KOPT-K1 (cell line): Measurements from ENCODE around the gene JOSD2.
"Not testable (repeated sequence)": the region's sequence is repeated elsewhere in the genome, so short reads cannot be mapped to it uniquely, and the experiment has no call there.

Source experiments
- H3K27ac ChIP-seq: fragments of 200-600 bp; sonication (generic); 2 replicates; pipeline ENCODE4 v1.5.1; 2016; ENCODE audit warnings: antibody characterized with exemption, mild to moderate bottlenecking, low read depth, low read length; ENCODE audit not compliant: poor library complexity, severe bottlenecking
- H3K36me3 ChIP-seq: fragments of 200-600 bp; sonication (generic); 2 replicates; pipeline ENCODE4 v1.5.1; 2017; ENCODE audit warnings: antibody characterized with exemption, mild to moderate bottlenecking, low read length, moderate library complexity; ENCODE audit not compliant: insufficient read depth
- H3K9me3 ChIP-seq: fragments of 200-600 bp; sonication (generic); 2 replicates; pipeline ENCODE4 v1.5.1; 2017; ENCODE audit warnings: antibody characterized with exemption, low read length, mild to moderate bottlenecking; ENCODE audit not compliant: insufficient read depth, poor library complexity, severe bottlenecking

JOSD2 gene

DNA sequence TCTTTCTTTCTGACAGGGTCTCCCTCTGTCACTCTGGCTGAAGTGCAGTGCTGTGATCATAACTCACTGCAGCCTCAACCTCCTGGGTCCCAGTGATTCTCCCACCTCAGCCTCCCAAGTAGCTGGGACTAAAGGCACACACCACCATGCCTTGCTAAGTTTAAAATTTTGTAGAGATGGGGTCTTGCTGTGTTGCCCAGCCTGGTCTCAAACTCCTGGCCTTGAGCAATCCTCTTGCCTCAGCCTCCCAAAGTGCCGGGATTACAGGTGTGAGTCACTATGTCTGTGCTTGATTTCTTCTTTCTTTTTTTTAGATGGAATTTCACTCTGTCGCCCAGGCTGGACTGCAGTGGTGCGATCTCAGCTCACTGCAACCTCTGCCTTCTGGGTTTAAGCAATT, 17.1 kb upstream of the JOSD2 start:
- H3K9me3 ChIP-seq = peaks cover 10% of the 10 kb centered on the region
- H3K27ac ChIP-seq, H3K36me3 ChIP-seq: not testable (repeated sequence)

DNA sequence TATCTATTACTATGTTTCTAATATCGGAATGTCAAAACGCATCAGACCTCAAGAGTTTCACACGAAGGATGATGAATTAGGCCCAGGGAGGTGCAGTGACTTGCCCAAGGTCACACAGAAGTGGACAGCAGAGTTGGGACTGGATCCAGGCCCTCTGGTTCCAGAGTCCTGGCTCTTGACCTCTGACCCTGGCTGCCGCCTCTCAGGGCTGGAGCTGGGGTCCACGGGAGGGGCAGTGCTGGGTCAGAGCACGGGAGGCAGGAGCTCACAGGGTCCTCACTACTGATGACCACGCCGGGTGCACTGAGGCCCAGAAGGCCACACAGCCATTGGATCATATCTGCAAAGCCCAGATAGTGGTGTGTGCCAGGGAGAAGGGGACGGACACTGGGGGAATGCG, 11.9 kb upstream of the JOSD2 start:
- Histone ChIP-seq H3K9me3 (no peaks in the 10 kb centered on the region), H3K36me3 (no peaks in the 10 kb centered on the region), H3K27ac (no peak overlapping the region)

DNA sequence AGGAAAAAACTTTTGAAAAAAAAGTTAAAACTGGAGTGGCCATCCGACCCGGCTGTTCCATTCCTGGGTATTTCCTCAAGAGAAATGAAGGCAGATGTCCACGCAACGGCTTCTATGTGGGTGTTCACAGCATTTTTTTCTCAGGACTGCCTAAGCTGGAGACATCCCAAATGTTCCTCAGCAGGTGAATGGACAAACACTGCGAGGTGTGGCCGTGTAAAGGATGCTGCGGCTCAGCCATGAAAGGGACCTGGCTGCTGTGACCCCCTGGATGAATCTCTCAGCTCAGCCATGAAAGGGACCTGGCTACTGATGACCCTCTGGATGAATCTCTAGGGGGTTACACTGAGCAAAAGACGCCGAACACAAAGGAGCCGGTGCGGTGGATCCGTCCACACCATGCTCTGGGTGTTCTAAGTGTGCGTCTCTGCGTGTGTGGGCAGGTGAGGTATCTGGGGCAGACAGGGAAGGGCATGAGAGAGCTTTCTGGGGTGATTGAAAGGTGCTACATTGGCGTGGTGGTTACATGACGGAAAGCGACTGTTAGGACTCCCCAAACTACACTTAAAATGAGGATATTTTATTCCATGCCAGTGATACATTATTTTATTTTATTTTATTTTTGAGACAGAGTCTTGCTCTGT, 10.0 kb upstream of the JOSD2 start:
- H3K9me3 ChIP-seq = no peaks in the 10 kb centered on the region
- no peaks in the 10 kb centered on the region for H3K36me3 ChIP-seq
- H3K27ac ChIP-seq = no peak overlapping the region

DNA sequence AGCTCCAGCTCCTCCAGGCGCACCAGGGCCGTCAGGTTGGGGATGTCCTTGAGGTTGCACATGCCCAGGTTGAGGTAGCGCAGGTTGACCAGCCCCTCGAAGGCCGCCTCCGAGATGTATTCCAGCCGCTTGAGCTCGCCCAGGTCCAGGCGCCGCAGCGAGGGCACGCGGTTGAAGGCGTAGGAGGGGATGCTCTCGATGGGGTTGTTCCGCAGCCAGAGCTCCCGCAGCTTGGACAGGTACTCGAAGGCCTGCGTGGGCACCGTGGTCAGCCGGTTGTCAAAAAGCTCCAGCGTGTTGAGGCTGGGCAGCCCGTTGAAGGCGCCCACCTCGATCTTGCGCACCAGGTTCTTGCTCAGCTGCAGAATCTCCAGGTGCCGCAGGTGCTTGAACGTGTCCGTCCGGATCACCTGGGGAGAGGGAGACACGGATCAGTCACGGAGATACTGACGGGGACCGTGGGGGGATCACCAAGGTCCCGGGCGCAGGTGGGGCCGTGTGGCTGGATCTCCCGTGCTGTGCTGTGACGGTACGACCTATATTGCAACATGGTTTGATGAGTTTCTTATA, 8.1 kb upstream of the JOSD2 start:
- H3K9me3 ChIP-seq = no peaks in the 10 kb centered on the region
- no peak overlapping the region for H3K27ac ChIP-seq
- no peaks in the 10 kb centered on the region for H3K36me3 ChIP-seq

DNA sequence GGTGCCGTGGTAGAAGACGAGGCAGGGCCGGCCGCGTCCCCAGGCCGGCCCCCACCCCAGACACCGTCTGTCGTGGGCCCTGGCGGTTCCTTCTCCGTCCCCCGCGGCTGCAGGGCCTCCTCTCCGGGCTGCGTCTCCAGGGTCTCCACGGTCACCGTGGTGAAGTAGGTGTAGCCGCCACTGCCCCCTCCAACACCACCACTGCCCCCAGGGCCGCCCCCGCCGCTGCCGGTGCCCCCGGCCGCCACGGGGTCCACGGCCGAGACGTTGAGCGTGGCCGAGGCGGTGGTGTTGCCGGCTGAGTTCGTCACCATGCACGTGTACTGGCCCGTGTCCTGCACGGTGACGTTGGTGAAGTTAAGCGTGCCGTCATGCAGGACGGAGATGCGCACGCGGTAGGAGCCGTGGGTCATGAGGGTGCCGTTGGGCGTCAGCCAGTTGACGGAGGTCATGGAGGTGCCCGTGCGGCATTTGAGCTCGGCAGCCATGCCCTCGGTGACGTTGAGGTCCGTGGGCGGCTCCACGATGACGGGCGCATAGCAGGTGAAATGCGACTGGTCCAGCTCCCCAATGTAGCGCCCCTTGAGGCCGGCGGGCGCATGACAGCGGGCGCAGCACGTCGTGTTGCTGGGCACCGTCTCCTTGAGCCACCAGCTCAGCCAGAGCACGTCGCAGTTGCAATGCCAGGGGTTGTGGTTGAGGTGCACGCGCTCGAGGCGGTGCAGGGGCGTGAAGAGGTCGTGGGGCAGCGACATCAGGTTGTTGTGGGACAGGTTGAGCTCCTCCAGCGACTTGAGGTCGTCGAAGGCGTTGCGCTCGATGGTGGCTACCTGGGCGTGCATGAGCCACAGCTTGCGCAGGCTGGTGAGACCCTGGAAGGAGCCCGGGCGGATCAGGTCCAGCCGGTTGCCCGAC, 7.4 kb upstream of the JOSD2 start:
- Histone ChIP-seq H3K36me3 (no peaks in the 10 kb centered on the region), H3K9me3 (no peaks in the 10 kb centered on the region), H3K27ac (no peak overlapping the region)

DNA sequence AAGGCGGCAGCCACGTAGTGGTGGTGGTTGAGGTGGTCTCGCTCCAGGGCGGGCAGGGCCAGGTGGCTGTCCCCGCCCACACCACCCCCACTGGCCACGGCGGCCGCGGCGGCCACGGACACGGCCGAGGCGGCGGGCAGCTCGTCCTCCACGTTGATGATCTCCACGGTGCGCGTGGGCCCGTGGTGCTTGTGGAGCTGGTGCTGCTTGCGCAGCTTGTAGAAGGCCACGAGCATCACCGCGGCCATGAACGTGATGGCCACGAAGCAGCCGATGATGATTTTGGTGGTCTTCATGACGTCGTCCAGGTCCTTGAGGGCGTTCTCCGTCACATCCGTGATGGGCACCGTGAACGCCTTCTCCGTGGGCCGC, 6.7 kb upstream of the JOSD2 start:
- no peaks in the 10 kb centered on the region for H3K36me3 ChIP-seq
- no peaks in the 10 kb centered on the region for H3K9me3 ChIP-seq
- H3K27ac ChIP-seq = no peak overlapping the region

DNA sequence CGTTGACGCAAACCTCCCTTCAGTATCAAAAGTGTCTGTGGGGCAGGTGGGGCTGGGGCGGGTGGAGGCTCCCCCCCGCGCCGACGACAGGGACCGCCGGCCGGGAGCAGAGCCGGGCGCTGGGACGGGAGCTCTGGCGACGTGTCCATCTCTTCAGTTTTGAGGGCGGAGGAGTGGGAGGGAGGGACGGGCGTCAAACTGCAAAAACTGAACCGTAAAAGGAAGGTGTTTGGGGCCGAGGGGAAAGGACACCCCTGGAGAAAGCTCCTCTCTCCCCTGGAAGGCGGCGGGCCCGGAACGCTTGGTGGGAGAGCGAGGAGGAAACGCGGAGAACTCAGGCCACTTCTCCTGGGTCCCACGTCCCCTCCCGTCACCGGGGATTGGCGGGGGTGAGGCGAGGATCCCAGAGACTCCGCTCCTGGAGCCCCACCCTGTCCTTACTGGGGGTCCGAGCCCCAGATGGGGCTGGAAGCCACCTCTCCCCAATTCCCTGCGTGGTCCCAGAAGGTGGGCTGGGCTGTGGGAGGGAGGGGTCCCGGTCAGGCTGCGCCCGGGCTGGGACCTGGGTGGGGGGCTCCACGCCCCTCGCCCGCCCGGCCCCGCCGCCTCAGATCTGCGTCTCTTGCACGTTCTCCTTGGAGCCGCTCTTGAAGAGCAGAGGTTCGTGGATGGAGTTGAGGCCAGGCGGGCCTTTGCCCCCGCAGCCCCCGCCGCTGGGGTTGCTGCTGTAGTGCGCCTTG, 6.1 kb upstream of the JOSD2 start:
- Histone ChIP-seq H3K36me3 (no peaks in the 10 kb centered on the region), H3K27ac (no peak overlapping the region), H3K9me3 (no peaks in the 10 kb centered on the region)

DNA sequence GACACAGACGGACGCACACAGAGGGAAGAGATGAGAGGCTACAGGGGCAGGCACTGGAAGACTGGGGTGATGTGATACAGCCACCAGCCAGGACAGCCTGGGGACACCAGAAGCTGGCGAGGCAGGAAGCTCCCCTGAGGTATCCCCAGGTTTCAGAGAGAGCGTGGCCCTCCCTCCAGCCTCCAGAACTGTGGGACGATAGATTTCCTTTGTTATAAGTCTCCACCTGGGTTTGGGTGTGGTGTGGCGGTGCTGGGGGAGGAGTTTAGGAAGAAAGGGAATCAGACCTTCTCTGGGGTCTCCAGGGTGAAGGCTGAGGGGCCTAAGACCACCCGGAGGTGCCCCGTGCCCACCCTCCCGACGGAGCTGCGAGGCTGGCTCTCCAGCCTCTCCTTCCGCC, 5.5 kb upstream of the JOSD2 start:
- Histone ChIP-seq H3K27ac (no peak overlapping the region), H3K36me3 (no peaks in the 10 kb centered on the region), H3K9me3 (no peaks in the 10 kb centered on the region)

DNA sequence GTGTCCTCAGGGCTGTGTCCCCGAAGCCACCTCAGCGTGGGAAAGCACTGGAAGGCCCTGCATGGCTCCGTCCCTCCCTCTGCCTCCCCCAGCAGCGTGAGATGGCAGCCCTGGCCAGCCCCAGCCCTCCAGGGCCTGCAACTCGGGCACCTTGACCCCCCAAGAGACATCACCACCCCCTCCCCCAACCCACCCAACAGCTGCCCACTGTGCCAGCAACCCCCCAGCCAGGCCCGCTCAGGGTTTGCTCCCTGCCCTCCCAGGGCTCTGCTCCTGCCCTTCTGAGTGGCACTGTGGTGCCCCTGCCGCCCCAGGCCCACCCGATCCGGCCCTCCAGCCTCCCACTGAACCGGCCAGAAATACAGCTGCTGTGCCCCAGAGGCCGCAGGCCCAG, 4.2 kb upstream of the JOSD2 start:
- Histone ChIP-seq H3K27ac (peak overlapping the region; percentile 61), H3K9me3 (no peaks in the 10 kb centered on the region), H3K36me3 (no peaks in the 10 kb centered on the region)

DNA sequence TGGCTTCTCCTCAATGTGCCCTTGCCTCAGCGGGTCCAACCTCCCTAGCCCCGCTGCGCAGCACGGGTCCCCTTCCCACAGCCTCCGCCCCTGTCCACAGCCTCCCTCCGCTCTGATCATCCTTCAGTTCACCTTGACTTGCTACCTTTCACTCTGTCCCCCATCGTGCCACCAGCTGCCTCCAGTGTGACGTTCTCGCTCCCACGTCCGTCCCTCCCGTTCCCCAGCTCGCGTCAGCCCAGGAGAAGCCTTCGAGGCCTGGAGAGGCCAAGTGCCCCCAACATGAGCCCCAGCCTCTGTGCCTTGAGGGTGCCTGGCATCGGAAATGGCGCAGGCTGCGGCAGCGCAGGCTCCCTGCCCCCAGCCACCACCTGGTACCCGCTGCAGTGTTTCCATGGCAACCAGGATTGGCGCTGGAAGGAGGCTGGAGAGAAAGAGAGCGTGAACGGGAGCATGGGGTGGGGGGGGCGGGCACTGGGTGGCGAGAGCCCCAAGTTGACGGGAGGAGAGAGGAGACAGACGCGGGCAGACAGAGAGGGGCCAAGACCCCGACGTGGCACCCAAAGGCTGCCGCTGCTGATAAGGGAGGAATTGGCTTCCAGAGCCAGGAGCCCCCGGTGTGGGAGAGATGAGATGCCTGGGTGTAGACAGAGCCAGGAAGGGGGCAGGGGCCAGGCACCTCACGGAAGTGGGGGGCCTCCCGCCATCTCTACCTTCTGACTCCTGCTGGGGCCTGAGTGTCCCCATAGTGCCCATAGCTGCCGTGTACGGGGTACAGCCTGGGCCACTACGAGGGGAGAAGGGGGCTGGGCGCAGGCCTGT, 3.6 kb upstream of the JOSD2 start:
- H3K9me3 ChIP-seq = no peaks in the 10 kb centered on the region
- no peaks in the 10 kb centered on the region for H3K36me3 ChIP-seq
- H3K27ac ChIP-seq = peak overlapping the region; percentile 61

DNA sequence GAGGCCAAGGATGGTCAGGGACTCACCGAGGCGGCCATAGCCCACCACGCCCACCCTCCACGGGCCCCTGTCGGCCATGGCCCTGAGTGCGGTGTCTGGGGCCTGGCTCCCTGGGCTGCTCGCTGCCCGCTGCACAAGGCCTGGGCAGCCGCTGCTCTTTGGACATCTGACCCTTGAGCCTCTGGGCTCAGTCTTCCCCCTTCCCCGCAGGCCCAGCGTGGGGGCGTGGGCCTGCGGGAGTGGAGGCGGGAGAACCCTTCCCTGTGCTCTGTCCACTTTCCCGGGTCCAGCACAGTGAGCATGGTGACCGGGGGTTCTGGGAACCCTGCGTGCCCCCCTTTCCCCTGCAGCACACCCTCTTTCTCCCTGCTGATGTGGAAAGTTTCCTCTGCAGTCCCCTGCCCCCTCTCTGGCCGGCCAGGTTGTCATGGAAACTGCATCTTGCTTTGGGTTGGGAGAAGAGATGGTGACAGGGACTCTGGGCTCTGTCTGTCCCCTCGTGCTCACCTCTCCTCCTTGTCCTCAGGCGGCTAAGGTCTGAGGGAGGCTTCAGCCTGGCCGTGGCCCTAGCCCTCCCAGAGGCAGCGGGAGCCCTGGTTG, 2.9 kb upstream of the JOSD2 start, which contains the start of gene ASPDH:
TSS of gene ASPDH (minus strand) at position 168 of the 600 bp plus-strand sequence. CDS start at position 78, 90 bp downstream.
- peak within 1 kb of the TSS; percentile 61 for H3K27ac ChIP-seq
- no peaks in the 10 kb centered on the region for H3K9me3 ChIP-seq
- H3K36me3 ChIP-seq = no peaks in the 10 kb centered on the region

DNA sequence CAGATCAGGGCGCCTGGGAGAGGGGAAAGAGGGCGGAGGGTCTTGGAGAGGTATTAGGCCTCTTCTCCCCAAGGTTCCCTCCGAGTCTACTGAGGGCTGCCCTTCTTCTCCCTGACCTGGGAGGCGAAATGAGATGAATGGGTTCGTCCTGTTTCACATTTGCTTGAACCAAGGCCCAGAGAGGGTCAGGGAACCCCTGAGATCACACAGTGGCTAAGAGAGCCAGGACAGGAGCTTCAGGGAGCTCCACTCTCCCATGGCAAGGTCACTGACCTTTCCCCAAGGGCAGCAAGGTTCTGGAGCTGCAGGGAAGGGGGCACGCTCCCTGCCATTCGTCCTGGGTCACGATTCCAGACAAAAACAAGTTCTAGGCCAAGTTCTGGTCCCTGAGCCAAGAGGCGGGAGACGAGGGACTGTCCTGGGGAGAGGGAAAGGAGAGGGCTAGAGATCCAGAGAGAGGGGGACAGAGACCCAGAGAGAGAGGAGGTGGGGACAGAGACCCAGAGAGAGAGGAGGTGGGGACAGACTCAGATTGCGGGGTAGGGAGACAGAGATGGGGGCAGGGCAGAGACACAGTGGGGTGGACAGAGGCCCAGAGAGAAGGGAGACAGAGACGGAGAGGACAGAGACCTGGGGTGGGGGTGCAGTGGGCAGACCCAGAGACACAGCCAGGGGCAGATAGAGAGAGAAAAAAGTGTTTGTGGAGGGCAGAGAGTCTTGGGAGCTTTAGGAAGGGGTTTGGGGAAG, 2.2 kb upstream of the JOSD2 start:
- peak overlapping the region; percentile 61 for H3K27ac ChIP-seq
- H3K9me3 ChIP-seq = no peaks in the 10 kb centered on the region

DNA sequence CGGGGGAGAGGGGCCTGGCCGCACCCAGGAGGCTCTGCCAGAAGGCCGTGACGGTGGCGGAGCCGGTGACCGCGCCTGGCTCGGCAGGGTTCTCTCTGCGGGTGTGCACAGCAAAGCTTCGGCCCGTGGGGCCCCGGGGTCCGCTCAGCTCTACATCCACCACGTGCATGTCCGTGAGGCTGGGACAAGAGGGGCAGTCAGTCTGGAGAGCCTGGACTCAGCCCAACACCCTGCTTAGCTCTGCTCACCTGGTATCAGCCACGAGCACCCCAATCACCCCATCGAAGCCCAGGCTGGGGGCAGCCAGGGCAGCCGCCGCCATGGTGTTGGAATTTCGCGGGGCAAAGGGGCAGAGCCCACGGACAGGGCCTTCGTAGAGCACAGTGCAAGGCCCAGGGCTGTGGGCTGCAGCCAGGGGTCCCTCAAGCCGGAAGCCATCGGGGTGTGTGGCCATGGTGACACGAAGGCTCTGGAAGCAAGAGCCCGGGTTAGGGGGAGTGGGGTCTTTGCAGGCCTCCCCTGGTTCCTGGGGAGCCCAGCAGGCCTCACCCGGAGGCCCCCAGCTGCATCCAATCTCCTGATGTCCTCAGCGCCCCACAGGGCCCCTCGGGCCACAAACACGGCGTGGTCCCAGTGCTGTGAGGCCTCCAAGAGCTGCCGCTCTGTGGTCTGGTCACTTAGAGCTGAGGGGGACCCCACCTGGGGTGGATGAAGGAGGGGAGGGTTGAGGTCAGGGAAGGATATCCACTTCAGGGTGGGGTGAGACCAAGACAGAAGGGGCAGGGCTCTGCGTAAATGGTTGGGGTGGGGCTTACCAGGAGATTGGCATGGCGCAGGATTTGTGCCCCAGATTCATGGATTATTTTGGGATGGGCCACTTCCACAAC, 1.4 kb upstream of the JOSD2 start:
- Histone ChIP-seq H3K27ac (peak overlapping the region; percentile 59), H3K36me3 (no peaks in the 10 kb centered on the region), H3K9me3 (no peaks in the 10 kb centered on the region)

More for the DNA sequence above, 2.2 kb upstream of the JOSD2 start:
- H3K36me3 ChIP-seq = no peaks in the 10 kb centered on the region
